ENCODE measurements around the gene FAM107A.

DNA sequence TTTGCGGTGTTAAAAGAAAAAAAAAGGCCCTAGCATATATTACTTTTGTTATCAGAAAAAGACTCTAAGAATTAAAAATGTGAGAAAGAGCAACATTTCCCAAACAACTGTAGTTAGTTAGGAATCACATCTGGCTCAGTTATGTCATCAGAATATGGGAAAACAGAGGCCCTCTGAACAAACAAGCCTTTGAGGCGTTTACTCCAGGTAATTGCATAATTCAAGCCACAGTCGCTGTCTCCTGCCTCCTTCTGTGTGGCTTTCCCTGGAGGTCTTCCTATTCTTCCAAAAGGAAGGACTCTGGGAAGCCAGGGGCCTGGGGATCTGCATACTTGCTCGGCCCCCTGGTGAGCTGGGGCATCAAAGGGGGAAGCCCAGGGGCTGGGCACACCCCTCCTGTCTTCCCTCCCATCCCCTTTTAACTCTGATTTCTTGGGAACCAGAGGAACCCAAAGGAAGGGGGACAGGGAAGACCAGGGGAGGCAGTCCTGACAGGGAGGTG is 3.7 kb upstream of the FAM107A start:
- no peak for TF ChIP-seq CTCF (IDR thresholded peaks at IDR 0.05; ENCODE audit: insufficient read depth, low read length)
- TF ChIP-seq POLR2AphosphoS5 (IDR thresholded peaks at IDR 0.05; ENCODE audit: low read depth), result no peak
- TF ChIP-seq REST (IDR thresholded peaks at IDR 0.05; ENCODE audit: insufficient replicate concordance, low read depth), result no peak
